Measurements from ENCODE around the gene LNP1.

DNA sequence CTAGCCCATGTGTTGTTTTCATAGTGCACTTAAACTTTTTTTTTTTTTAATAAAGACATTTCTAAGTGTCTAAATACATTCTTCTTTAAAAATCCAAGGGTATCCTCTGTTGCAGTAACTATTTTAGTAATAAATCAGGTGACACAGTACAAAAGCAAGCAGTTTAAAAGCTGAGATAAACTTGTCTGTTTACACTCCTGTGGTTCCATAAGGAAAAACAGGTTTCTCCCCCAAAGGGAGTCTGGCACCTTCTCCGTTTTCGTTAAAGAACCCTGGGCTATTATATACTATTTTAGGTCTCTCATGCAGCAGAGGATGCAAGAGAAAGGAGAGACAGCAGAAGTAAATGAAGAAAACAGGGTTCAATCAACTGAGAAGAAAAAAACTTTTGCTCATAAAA is 47.9 kb downstream of the LNP1 start:
- TF ChIP-seq, protein P1, sequence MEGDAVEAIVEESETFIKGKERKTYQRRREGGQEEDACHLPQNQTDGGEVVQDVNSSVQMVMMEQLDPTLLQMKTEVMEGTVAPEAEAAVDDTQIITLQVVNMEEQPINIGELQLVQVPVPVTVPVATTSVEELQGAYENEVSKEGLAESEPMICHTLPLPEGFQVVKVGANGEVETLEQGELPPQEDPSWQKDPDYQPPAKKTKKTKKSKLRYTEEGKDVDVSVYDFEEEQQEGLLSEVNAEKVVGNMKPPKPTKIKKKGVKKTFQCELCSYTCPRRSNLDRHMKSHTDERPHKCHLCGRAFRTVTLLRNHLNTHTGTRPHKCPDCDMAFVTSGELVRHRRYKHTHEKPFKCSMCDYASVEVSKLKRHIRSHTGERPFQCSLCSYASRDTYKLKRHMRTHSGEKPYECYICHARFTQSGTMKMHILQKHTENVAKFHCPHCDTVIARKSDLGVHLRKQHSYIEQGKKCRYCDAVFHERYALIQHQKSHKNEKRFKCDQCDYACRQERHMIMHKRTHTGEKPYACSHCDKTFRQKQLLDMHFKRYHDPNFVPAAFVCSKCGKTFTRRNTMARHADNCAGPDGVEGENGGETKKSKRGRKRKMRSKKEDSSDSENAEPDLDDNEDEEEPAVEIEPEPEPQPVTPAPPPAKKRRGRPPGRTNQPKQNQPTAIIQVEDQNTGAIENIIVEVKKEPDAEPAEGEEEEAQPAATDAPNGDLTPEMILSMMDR (IDR thresholded peaks at IDR 0.05): no peak
- no peak for TF ChIP-seq POLR2A (IDR thresholded peaks at IDR 0.05)

Data from right lobe of liver (tissue), 4 donors.